Measurements from ENCODE around the gene TIMM22.
"Not testable (repeated sequence)": the region's sequence is repeated elsewhere in the genome, so short reads cannot be mapped to it uniquely, and the experiment has no call there.

Gene TIMM22

GRCh38 chr17:973053-973452 is 23.9 kb upstream of the TIMM22 start:
- no peak for DNase-seq (ENCODE audit: low spot score)

- DNase-seq (ENCODE audit: low spot score): not testable (repeated sequence)
Observed at GRCh38 chr17:974778-975177, 22.2 kb upstream of the TIMM22 start.

DNA sequence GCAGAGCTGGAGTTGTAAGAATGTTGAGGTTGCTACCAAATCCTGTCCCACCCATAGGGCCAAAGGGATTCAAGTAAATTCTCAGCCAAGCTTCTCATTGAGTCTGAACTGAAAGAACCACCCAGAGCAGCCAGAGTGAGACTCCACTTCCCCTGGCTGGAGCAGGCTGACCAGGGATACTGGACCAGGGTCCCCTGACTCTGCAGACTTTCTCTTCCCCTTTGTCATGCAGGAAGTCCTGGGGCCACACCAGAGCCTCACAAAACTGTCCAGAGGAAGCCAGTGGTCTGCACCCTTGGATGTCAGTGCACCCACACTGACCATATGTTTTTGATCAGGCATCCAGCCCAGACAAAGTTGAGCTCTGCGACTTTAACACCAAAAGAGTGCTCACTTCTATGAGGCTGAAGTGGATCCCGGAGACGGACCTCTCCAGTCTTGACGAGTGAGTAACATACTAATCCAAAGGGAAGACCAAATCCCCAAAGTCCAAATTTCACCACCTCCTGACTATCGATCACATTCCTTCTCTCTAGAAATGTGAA is 21.5 kb upstream of the TIMM22 start:
- peak; percentile 70 for DNase-seq (ENCODE audit: low spot score)

- no peak for DNase-seq (ENCODE audit: low spot score)
Observed at GRCh38 chr17:976312-976711, 20.6 kb upstream of the TIMM22 start.

GRCh38 chr17:977166-977565 is 19.8 kb upstream of the TIMM22 start:
- no peak for DNase-seq (ENCODE audit: low spot score)

GRCh38 chr17:978103-979093 is 18.5 kb upstream of the TIMM22 start:
- DNase-seq (ENCODE audit: low spot score): no peak

DNA sequence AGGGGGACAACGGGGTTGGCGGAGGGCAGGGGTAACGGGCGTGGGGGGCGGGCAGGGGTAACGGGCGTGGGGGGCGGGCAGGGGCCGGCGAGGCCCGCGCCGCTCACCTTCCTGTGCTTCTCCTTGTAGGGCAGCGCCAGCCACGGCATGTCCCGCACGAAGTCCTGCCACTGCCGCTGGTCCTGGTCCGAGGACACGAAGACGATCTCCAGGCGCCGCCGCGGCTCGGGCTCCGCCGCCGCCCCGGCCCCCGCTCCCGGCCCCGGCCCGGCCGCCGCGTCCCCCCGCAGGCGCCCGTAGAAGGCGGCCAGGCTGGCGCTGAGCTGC is 17.8 kb upstream of the TIMM22 start:
- no peak for DNase-seq (ENCODE audit: low spot score)

DNA sequence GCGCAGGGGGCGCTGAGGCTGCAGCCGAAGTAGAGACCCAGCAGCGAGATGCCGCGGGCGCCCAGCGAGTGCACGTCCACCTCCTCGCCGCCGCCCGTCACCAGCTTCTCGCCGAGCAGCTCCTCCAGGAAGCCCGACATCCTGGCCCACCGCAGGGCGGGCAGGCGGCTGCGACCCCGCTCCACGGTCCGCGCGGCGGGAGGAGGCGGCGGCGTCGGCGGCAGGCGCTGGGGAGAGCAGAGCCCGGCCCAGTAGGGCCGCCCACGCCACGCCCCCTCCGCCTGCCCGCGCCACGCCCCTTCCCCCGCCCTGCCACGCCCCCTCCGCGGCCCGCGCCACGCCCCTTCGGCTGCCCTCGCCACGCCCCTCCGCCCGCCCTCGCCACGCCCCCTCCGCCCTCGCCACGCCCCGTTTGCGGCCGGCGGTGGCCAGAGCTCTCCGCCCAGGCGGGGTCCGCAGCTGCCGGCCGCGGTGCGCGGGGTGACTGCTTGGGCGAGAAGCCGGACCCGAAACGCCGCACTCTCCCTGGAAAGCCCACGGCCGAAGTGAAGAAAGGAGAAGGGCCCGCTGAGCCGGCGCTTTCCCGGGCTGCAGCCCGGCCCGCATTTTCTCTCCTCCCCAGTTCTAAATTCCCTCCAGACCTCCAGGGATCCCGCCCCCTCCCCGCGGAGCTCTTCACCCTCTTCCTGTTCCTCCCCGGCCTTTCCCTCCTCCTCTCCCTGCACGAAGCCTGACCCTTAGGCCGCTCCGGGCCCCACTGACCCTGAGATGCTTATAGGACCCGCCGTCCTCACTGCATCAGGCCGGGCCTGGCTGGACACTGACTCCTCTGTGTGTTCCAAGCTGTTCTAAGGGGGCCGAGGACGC is 17.2 kb upstream of the TIMM22 start, which contains the start of gene NXN:
Gene NXN (minus strand): TSS at position 238 of the 867 bp plus-strand sequence.
- DNase-seq (ENCODE audit: low spot score): peak; percentile 93

DNA sequence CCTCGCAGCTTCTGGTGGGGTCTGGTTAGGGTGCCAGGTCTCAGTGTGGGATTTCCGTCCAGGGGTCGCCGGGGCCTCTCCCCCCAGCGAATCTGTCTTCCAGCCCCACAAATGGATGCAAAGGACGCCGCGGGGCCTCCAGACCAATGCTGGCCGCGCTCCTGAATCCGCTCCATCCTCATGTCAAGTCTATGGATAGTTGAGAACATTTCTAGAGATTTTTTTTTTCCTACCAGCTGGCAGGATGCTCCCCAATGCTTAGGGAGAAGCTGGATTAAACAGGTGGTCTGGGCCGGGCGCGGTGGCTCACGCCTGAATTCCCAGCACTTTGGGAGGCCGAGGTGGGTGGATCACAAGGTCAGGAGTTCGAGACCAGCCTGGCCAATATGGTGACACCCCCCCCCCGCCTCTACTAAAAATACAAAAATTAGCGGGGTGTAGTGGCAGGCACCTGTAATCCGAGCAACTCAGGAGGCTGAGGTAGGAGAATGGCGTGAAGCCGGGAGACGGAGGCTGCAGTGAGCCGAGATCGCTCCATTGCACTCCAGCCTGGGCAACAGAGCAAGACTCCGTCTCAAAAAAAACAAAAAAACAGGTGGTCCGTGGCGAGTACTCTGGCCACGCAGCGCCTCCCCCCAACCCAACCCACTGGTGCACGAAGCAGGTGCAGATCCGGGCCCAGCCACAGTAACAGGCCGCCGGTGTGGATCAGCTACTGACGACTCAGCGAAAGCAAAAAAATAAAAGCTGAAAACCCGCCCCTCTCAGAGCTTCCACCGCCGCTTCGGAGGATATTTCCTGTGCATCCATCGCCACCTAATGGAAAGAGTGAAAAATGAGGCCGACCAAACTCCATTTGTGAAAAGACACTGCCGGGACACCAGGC is 16.3 kb upstream of the TIMM22 start:
- DNase-seq (ENCODE audit: low spot score): peak; percentile 90

GRCh38 chr17:981292-981658 is 15.7 kb upstream of the TIMM22 start:
- no peak for DNase-seq (ENCODE audit: low spot score)

DNA sequence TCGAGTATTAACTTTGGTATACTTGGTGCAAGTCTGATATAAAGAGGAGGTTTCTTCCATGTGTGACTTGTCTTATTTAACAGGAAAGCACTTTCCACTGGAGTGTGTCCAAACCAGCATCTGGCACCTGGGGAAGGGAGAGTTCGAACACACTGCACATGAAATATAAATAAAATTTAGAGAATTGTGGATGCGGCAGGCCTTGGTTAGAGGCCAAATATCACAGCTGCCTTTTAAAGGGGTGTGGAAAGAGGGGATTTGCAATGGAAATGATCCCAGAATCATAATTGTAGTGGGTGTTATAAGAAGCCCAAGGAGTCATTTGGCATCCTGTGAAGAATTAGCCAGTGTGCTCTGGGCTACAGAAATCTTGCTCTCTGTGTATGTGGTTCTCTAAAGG is 13.0 kb upstream of the TIMM22 start:
- DNase-seq (ENCODE audit: low spot score): no peak

DNA sequence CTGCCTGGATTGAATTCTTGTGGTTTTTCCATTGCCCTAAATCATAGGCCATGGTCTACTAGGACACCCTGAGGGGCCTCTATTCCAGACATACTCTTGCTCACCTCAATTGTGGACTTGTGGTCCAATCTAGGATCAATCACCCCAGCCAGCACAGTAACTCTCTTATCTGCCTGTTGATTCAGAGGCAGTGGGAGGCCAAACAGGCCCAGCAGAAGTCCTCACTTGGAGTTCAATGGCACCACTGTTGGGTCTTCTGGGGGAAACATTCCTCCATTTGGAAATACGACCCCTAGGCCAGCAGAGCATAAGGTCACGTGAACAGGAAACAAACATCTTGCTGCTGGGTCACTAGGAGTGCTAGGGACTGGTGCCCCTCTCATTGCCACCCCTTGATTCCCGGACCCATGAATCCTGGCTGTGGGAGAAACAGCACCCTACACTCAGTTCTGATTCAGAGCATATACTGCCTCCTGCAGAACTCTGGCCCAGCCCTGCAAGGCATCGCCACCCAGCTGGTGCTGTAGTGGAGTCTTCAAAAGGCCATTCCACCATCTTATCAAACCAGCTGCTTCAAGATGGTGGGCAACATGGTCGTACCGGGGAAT is 10.5 kb upstream of the TIMM22 start:
- no peak for DNase-seq (ENCODE audit: low spot score)

GRCh38 chr17:987931-988330 is 9.0 kb upstream of the TIMM22 start:
- no peak for DNase-seq (ENCODE audit: low spot score)

- no peak for DNase-seq (ENCODE audit: low spot score)
Observed at GRCh38 chr17:988561-988960, 8.4 kb upstream of the TIMM22 start.

- DNase-seq (ENCODE audit: low spot score): no peak
Observed at GRCh38 chr17:992933-993332, 4.0 kb upstream of the TIMM22 start.

DNA sequence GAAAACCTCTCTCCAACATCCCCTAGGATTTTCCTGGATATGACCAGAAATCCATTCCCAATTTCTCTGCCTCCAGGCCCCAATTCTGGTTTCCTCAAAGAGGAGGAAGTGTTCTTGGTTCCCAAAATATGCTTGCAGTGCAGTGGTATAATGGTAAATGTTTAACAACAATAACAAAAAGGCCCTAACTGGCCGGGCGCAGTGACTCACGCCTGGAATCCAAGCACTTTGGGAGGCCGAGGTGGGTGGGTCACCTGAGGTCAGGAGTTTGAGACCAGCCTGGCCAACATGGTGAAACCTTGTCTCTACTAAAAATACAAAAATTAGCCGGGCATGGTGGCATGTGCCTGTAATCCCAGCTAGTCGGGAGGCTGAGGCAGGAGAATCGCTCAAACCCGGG is 1.6 kb upstream of the TIMM22 start:
- not testable (repeated sequence) for DNase-seq (ENCODE audit: low spot score)

DNA sequence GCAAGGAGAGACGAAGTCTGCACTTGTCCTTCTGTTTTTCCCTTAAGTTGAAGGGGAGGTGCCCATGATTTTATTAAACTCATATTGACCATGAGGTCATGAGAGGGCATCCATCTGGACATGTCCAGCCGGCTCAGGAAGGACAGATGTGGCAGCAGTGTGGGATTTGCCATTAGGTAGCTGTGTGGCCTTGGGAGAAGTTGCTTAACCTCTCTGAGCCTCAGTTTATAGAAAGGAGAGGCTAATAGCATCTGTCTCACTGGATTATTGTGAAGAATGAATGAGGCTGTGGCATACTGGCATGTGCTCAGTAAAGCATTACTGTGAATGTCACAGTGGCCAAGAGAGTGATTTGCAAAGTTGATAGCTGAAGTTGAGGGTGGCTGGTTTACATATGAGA is 1.2 kb downstream of the TIMM22 start:
- no peak for DNase-seq (ENCODE audit: low spot score)

GRCh38 chr17:1000597-1001461 is 3.9 kb downstream of the TIMM22 start:
- no peak for DNase-seq (ENCODE audit: low spot score)

GRCh38 chr17:1001640-1002411 is 4.9 kb downstream of the TIMM22 start:
- no peak for DNase-seq (ENCODE audit: low spot score)

DNA sequence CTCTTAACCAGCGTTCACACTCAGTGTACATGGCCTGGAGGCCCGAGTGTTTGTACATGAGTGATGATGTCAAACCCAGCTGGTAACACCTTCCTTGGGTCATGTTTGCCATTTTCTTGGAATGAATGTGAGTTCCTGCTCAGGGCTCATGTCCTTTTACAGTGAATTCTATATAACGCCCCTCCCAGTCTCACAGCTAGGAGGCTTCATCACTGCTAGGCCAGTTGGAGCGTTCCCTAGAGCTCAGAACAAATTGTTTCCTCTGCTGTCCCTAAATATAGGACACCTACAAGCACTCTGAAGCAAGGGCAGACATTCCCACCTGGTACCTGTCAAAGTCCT is 5.5 kb downstream of the TIMM22 start:
- no peak for DNase-seq (ENCODE audit: low spot score)

All from Ammon's horn (tissue), 1 donor.